GM23338 (cell line): ENCODE measurements around the gene SETBP1. TPM values are rescaled to one million over a fixed set of nuclear protein-coding genes. Genes with fewer than 3 reads are reported as not detected.

ENCODE experiments used
- ATAC-seq: fragments of 200-7000 bp; cut with Tn5 transposase; 3 replicates; pipeline ENCODE4 v1.9.1; 2020
- DNase-seq: peaks from one replicate; pipeline ENCODE4 v3.0.0-alpha.2; 2015; ENCODE audit warnings: low spot score
- H2AFZ ChIP-seq: fragments of 200-600 bp; sonication (generic); 2 replicates; pipeline ENCODE4 v1.8.0; 2016; ENCODE audit warnings: antibody characterized with exemption, mild to moderate bottlenecking, moderate library complexity
- H3F3A ChIP-seq: fragments of 200-600 bp; sonication (generic); replicated peaks from 2 replicates; pipeline ENCODE4 v1.8.0; 2017; ENCODE audit warnings: antibody characterized with exemption, mixed run types, low read depth
- H3K27ac ChIP-seq: fragments of 200-600 bp; sonication (generic); 2 replicates; pipeline ENCODE4 v1.6.1; 2016; ENCODE audit warnings: low read depth
- H3K27me3 ChIP-seq: fragments of 200-600 bp; sonication (generic); 2 replicates; pipeline ENCODE4 v1.8.0; 2016; ENCODE audit warnings: mild to moderate bottlenecking, mixed run types, moderate library complexity; ENCODE audit not compliant: insufficient read depth
- H3K36me3 ChIP-seq: fragments of 200-600 bp; sonication (generic); 2 replicates; pipeline ENCODE4 v1.8.0; 2016; ENCODE audit warnings: mild to moderate bottlenecking; ENCODE audit not compliant: insufficient read depth
- H3K4me1 ChIP-seq: fragments of 200-600 bp; sonication (generic); 2 replicates; pipeline ENCODE4 v1.8.0; 2016; ENCODE audit warnings: mild to moderate bottlenecking, moderate library complexity; ENCODE audit not compliant: insufficient read depth
- H3K4me2 ChIP-seq: fragments of 200-600 bp; sonication (generic); 2 replicates; pipeline ENCODE4 v1.7.1; 2017; ENCODE audit warnings: mixed run types
- H3K4me3 ChIP-seq: fragments of 200-600 bp; sonication (generic); 2 replicates; pipeline ENCODE4 v1.6.1; 2016; ENCODE audit warnings: mixed run types
- H3K79me2 ChIP-seq: fragments of 200-600 bp; sonication (generic); replicated peaks from 2 replicates; pipeline ENCODE4 v1.8.0; 2017; ENCODE audit warnings: mild to moderate bottlenecking; ENCODE audit not compliant: insufficient read depth
- H3K9me2 ChIP-seq: fragments of 200-600 bp; sonication (generic); 2 replicates; pipeline ENCODE4 v1.8.0; 2017; ENCODE audit not compliant: insufficient read depth
- H4K20me1 ChIP-seq: fragments of 200-600 bp; sonication (generic); replicated peaks from 2 replicates; pipeline ENCODE4 v1.8.0; 2017; ENCODE audit warnings: mild to moderate bottlenecking; ENCODE audit not compliant: insufficient read depth
- H3K27ac Mint-ChIP-seq: 2 replicates; pipeline ENCODE4 v1.8.0; 2020; ENCODE audit warnings: inconsistent platforms, mild to moderate bottlenecking, moderate library complexity, mixed read lengths
- H3K27me3 Mint-ChIP-seq: 3 replicates; pipeline ENCODE4 v1.8.0; 2022; ENCODE audit warnings: low read depth, mild to moderate bottlenecking, moderate library complexity, mixed read lengths, inconsistent platforms; ENCODE audit not compliant: insufficient read depth, poor library complexity
- H3K36me3 Mint-ChIP-seq: 3 replicates; pipeline ENCODE4 v1.8.0; 2021; ENCODE audit warnings: low read depth, mild to moderate bottlenecking, inconsistent platforms, moderate library complexity, mixed read lengths
- H3K4me1 Mint-ChIP-seq: 3 replicates; pipeline ENCODE4 v1.8.0; 2020; ENCODE audit warnings: mild to moderate bottlenecking, inconsistent platforms, mixed read lengths
- H3K4me3 Mint-ChIP-seq: 3 replicates; pipeline ENCODE4 v1.8.0; 2021; ENCODE audit warnings: moderate library complexity, mild to moderate bottlenecking, inconsistent platforms, mixed read lengths
- H3K9me3 Mint-ChIP-seq: 3 replicates; pipeline ENCODE4 v1.8.0; 2020; ENCODE audit warnings: moderate library complexity, mild to moderate bottlenecking, inconsistent platforms, mixed read lengths
- JUNB ChIP-seq: IDR thresholded peaks from one replicate; pipeline ENCODE4 v1.6.1; 2016; ENCODE audit warnings: antibody characterized with exemption; ENCODE audit not compliant: unreplicated experiment
- NANOG ChIP-seq: IDR thresholded peaks from 2 replicates; pipeline ENCODE4 v1.6.1; 2016; ENCODE audit warnings: antibody characterized with exemption, borderline replicate concordance
- ZNF331 ChIP-seq: fragments of 250-450 bp; sonication (Bioruptor Pico); IDR thresholded peaks from 2 replicates; pipeline ENCODE4 v1.5.0; 2020; ENCODE audit warnings: low read depth, mild to moderate bottlenecking, moderate library complexity
- ZNF462 ChIP-seq: fragments of 250-450 bp; sonication (Bioruptor Pico); IDR thresholded peaks from 2 replicates; pipeline ENCODE4 v1.5.0; 2020; ENCODE audit warnings: mild to moderate bottlenecking, moderate library complexity
- polyA plus RNA-seq: library from polyadenylated mRNA; unstranded; fragments of >200 nt; fragmentation: Nextera tagmentation; extraction: Ambion mirVana; gene quantifications from 2 replicates; pipeline ENCODE4 v1.2.1, GENCODE V29; 2016
- total RNA-seq: library from RNA; depleted of rRNA; stranded (reverse); fragments of >200 nt; shearing (Covaris generic); gene quantifications from 2 replicates; pipeline ENCODE4 v1.2.3, GENCODE V29; 2014
- TF ChIP-seq, protein P1 (sequence below): IDR thresholded peaks from one replicate; pipeline ENCODE4 v1.6.1; 2018; ENCODE audit warnings: antibody characterized with exemption; ENCODE audit not compliant: unreplicated experiment

The SETBP1 gene
- total and polyA plus RNA-seq, 2 experiments from 2014 or later = 1.6 to 5.5 TPM

GRCh38 chr18:44987371-44987770 is 306.7 kb downstream of the SETBP1 start:
- Mint-ChIP-seq H3K4me3 (no peak overlapping the region), H3K27me3 (no peaks in the 10 kb centered on the region), H3K36me3 (peaks cover 9% of the 10 kb centered on the region; the same call in 2 of the 3 replicates), H3K27ac (no peak overlapping the region), H3K4me1 (no peaks in the 10 kb centered on the region), H3K9me3 (peaks cover 11% of the 10 kb centered on the region)
- Histone ChIP-seq H3K4me2 (no peak overlapping the region), H3K4me3 (no peak overlapping the region), H3K9me2 (no peaks in the 10 kb centered on the region), H3K27ac (no peak overlapping the region), H4K20me1 (no peaks in the 10 kb centered on the region), H3K4me1 (no peaks in the 10 kb centered on the region), H3K79me2 (no peaks in the 10 kb centered on the region), H2AFZ (no peak overlapping the region), H3F3A (no peaks in the 10 kb centered on the region), H3K27me3 (no peaks in the 10 kb centered on the region), H3K36me3 (no peaks in the 10 kb centered on the region)
- ATAC-seq (no peak), DNase-seq (no peak)
- TF ChIP-seq JUNB (no peak), ZNF462 (CRISPR knock-in tag) (no peak), NANOG (no peak), ZNF331 (CRISPR knock-in tag) (no peak)
- TF ChIP-seq, protein P1, sequence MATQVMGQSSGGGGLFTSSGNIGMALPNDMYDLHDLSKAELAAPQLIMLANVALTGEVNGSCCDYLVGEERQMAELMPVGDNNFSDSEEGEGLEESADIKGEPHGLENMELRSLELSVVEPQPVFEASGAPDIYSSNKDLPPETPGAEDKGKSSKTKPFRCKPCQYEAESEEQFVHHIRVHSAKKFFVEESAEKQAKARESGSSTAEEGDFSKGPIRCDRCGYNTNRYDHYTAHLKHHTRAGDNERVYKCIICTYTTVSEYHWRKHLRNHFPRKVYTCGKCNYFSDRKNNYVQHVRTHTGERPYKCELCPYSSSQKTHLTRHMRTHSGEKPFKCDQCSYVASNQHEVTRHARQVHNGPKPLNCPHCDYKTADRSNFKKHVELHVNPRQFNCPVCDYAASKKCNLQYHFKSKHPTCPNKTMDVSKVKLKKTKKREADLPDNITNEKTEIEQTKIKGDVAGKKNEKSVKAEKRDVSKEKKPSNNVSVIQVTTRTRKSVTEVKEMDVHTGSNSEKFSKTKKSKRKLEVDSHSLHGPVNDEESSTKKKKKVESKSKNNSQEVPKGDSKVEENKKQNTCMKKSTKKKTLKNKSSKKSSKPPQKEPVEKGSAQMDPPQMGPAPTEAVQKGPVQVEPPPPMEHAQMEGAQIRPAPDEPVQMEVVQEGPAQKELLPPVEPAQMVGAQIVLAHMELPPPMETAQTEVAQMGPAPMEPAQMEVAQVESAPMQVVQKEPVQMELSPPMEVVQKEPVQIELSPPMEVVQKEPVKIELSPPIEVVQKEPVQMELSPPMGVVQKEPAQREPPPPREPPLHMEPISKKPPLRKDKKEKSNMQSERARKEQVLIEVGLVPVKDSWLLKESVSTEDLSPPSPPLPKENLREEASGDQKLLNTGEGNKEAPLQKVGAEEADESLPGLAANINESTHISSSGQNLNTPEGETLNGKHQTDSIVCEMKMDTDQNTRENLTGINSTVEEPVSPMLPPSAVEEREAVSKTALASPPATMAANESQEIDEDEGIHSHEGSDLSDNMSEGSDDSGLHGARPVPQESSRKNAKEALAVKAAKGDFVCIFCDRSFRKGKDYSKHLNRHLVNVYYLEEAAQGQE = no peak
